Esophagus muscularis mucosa (tissue), 4 donors: ENCODE measurements around the gene HHATL.

Experiments
- CTCF ChIP-seq, 3 experiments: fragments of 200-600 bp in 2 of 3; fragments of 450-650 bp in 1 of 3; sonication (generic) in 2 of 3; IDR thresholded peaks; one replicate each; pipeline ENCODE4 v1.5.1; 2017 to 2019; ENCODE audit warnings: antibody characterized with exemption in 3 of 3, mild to moderate bottlenecking in 2 of 3, moderate library complexity in 1 of 3
- EP300 ChIP-seq: sonication (generic); formaldehyde crosslinking; IDR thresholded peaks from one replicate; pipeline ENCODE4 v1.6.1; 2017; ENCODE audit warnings: antibody characterized with exemption
- POLR2A ChIP-seq: fragments of 450-650 bp; IDR thresholded peaks from one replicate; pipeline ENCODE4 v1.6.1; 2017; ENCODE audit warnings: antibody characterized with exemption, moderate library complexity, mild to moderate bottlenecking, low read depth
- POLR2AphosphoS5 ChIP-seq, 2 donors: sonication (generic); formaldehyde crosslinking; IDR thresholded peaks; one replicate each; pipeline ENCODE4 v1.6.1; 2017; ENCODE audit warnings: antibody characterized with exemption in 2 of 2

- TF ChIP-seq CTCF (IDR thresholded peaks at IDR 0.05): no peak
- no peak for TF ChIP-seq EP300
- no peak for TF ChIP-seq POLR2AphosphoS5 (IDR thresholded peaks at IDR 0.05)
- TF ChIP-seq POLR2A: no peak
These were observed 32.4 kb upstream of the HHATL start for GRCh38 chr3:42735019-42735418.
